Motor neuron (in vitro differentiated cells): Measurements from ENCODE around the gene ASPSCR1. TPM values are rescaled to one million over a fixed set of nuclear protein-coding genes. Genes with fewer than 3 reads are reported as not detected.
A peak's percentile ranks its signal among the peaks of the same experiment; 100 is the strongest.

Source experiments
- ATAC-seq, 8 experiments: fragments of 200-7000 bp; cut with Tn5 transposase; replicated peaks in 6 of 8; 2 replicates each; pipeline ENCODE4 v1.8.0; 2021; ENCODE audit warnings: mild to moderate bottlenecking in 8 of 8, moderate library complexity in 8 of 8
- H3K27ac ChIP-seq, 2 donors: fragments of 250-450 bp; sonication (Bioruptor Pico); 2 replicates each; pipeline ENCODE4 v1.9.0; 2021; ENCODE audit warnings: antibody characterized with exemption in 2 of 2, mild to moderate bottlenecking in 2 of 2, moderate library complexity in 1 of 2
- H3K4me1 ChIP-seq, 2 donors: fragments of 250-450 bp; sonication (Bioruptor Pico); replicated peaks in 1 of 2; 2 replicates each; pipeline ENCODE4 v1.6.1; 2021; ENCODE audit warnings: antibody characterized with exemption in 2 of 2, mild to moderate bottlenecking in 2 of 2, moderate library complexity in 1 of 2
- H3K4me3 ChIP-seq, 5 donors: fragments of 250-450 bp; sonication (Bioruptor Pico); 2 replicates each; pipeline ENCODE4 v1.9.0; 2021; ENCODE audit warnings: antibody characterized with exemption in 5 of 5, mild to moderate bottlenecking in 5 of 5, moderate library complexity in 4 of 5
- WGBS, 10 experiments: fragments of 450-650 bp; shearing (Covaris generic); methylation state at CpG; one replicate each; pipeline ENCODE4 v1.0.0; 2022; 5-methylcytosine and 5-hydroxymethylcytosine counted together
- in situ Hi-C, 9 experiments: fragments of 400-800 bp; cut with MboI; loops; one replicate each; pipeline ENCODE4 v1.15.0; 2021; ENCODE audit warnings: low sequenced_read_pairs in 9 of 9, low pct_unique_long_range_greater_than_20kb in 2 of 9; ENCODE audit not compliant: unreplicated experiment in 9 of 9
- total RNA-seq, 8 experiments: library from RNA; unstranded; fragments of 300-600 nt; gene quantifications; 2 replicates each; pipeline versions ENCODE4 v1.2.3 to v1.2.4, GENCODE V29; 2022

ASPSCR1 gene
- total RNA-seq, 8 experiments from 2014 or later, result 17.3 to 35.1 (median 26.7) TPM

DNA sequence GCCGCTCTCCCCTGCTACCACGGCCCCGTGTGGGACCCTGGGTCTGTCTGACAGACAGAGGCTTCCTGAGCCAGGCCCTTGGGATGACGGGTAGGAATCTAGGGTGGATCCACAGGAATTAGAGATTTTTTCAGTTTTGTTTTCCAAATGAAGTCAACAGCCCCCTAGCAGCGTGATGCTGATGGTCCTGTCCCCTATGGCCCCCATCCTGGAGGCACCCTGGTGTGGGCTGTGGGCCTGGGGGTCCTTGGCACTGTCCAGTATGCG lies 29.7 kb downstream of the ASPSCR1 start:
- Histone ChIP-seq H3K4me3 (no peak overlapping the region), H3K27ac (no peak overlapping the region), H3K4me1 (peaks cover 2 to 25% of the 10 kb centered on the region in 2 donors)
- in situ Hi-C loops, result no loop called here
- 86 to 100% (median 90%) methylated on average over 1 to 2 of the region's 6 CpGs; no CpG with 5 or more reads in 7 of the 10 experiments for WGBS, 10 experiments
- ATAC-seq, result no peak

- no peak for ATAC-seq
- in situ Hi-C loops, result no loop called here
- WGBS, 10 experiments, result 93 to 100% methylated on average over 3 to 4 of the region's 30 CpGs; no CpG with 5 or more reads in 8 of the 10 experiments
- no peak overlapping the region for H3K27ac ChIP-seq
- H3K4me1 ChIP-seq, result peaks cover 7 to 30% of the 10 kb centered on the region in 2 donors
- H3K4me3 ChIP-seq, result no peak overlapping the region
These were observed 30.2 kb downstream of the ASPSCR1 start for GRCh38 chr17:82007495-82008257.

DNA sequence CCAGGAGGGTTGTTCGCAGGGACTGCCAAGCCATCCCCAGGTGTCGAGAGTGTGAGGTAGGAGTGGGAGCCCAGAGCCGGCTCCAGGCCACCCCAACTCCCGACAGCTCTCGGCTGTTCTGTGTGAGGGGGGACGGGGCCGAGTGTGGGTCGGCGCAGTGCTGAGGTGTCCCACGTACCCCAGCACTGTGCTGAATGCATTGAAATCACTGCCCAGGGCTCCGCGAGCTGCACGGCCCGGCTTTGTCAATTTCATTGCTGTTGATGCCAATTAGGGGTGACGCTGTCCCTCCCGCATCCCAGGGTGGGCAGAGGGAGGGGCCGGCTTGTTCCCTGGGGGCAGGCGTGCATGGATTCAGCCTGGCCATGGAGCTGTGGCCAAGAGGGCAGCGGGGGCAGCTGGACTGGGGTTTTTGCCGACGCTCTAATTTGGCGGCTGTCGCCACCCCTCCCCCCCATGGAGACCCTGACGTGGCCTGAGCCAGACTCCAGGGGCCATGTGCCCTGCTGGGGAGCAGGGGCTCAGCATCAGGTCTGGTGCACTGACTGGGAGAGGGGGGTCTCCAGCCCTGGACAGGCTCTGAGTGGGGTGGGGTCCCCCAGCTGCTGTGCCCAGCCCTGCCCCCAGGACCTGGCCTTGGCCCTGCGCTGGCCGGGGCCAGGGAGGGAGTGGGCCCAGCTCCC lies 31.0 kb downstream of the ASPSCR1 start:
- in situ Hi-C loops, result no loop called here
- 80 to 100% (median 90%) methylated on average over 3 to 8 of the region's 26 CpGs; no CpG with 5 or more reads in 7 of the 10 experiments for WGBS, 10 experiments
- Histone ChIP-seq H3K4me1 (peaks cover 13 to 35% of the 10 kb centered on the region in 2 donors), H3K4me3 (no peak overlapping the region), H3K27ac (no peak overlapping the region)
- no peak for ATAC-seq

- peaks cover 13 to 30% of the 10 kb centered on the region in 2 donors for H3K4me1 ChIP-seq
- no peak overlapping the region for H3K27ac ChIP-seq
- H3K4me3 ChIP-seq, result no peak overlapping the region
- ATAC-seq, result no peak
- in situ Hi-C loops, result no loop called here
- 90 to 100% (median 100%) methylated on average over 1 to 4 of the region's 28 CpGs; no CpG with 5 or more reads in 7 of the 10 experiments for WGBS, 10 experiments
These were observed 31.5 kb downstream of the ASPSCR1 start for GRCh38 chr17:82008941-82009405.

DNA sequence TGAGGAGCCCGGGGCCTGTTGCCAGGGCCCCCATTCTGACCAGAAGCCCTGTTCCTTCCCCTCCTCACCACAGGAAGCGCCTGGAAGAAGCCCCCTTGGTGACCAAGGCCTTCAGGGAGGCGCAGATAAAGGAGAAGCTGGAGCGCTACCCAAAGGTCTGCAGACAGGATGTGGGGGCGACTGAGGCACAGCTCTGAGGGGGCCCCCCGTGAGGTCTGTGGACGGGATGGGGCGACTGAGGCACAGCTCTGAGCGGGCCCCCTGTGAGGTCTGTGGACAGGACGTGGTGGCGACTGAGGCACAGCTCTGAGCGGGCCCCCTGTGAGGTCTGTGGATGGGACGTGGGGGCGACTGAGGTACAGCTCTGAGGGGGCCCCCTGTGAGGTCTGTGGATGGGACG lies 32.0 kb downstream of the ASPSCR1 start:
- Histone ChIP-seq H3K4me3 (no peak overlapping the region), H3K27ac (no peak overlapping the region), H3K4me1 (peaks cover 13 to 26% of the 10 kb centered on the region in 2 donors)
- in situ Hi-C loops, result no loop called here
- 96 to 100% methylated on average over 2 to 4 of the region's 15 CpGs; no CpG with 5 or more reads in 8 of the 10 experiments for WGBS, 10 experiments
- no peak for ATAC-seq

GRCh38 chr17:82010575-82011525 lies 33.4 kb downstream of the ASPSCR1 start:
- no peak overlapping the region for H3K4me3 ChIP-seq
- ATAC-seq, result no peak
- peaks cover 13 to 32% of the 10 kb centered on the region in 2 donors for H3K4me1 ChIP-seq
- in situ Hi-C loops, result no loop called here
- H3K27ac ChIP-seq, result no peak overlapping the region
- WGBS, 10 experiments, result 67 to 100% (median 75%) methylated on average over 2 to 5 of the region's 39 CpGs; no CpG with 5 or more reads in 6 of the 10 experiments

DNA sequence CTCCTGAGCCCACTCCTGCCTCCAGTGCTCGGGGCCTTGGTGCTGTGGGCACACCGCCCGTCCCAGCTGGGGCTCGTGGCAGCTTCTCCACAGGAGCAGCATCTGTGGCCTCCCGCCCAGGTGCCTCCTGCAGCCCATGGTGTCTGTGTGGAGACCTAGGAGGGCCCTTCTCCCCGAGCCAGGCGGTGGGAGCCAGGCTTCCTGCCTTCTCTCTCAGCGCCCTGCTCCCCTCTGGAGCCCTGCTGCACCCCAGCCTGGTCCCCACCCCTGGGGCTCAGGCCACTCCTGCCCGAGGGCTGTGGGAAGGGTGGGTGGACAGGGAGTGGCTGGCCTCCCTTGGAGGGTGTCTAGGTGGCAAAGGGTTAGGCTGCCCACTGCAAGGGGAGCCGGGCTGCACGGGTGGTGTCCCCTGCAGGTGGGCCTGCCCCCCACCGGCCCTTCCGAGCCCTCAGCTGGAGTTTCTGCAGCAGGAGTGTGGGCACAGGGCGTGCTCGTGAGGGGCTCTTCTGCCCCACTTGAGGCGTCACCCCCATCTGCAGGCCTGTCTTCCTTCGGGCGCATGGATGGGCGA lies 34.3 kb downstream of the ASPSCR1 start:
- no peak for ATAC-seq
- WGBS, 10 experiments, result 75 to 100% (median 100%) methylated on average over 1 to 5 of the region's 19 CpGs; no CpG with 5 or more reads in 7 of the 10 experiments
- no peak overlapping the region for H3K4me3 ChIP-seq
- peaks cover 13 to 29% of the 10 kb centered on the region in 2 donors for H3K4me1 ChIP-seq
- H3K27ac ChIP-seq, result no peak overlapping the region
- in situ Hi-C loops, result no loop called here

- peaks cover 13 to 25% of the 10 kb centered on the region in 2 donors for H3K4me1 ChIP-seq
- peak in 2 of 8 experiments; percentile 0 to 3 for ATAC-seq
- in situ Hi-C loops, result no loop called here
- no peak overlapping the region for H3K4me3 ChIP-seq
- peak overlapping the region; percentile 7 to 49 for H3K27ac ChIP-seq
- WGBS, 10 experiments, result 26 to 80% methylated on average over 4 to 7 of the region's 20 CpGs; no CpG with 5 or more reads in 8 of the 10 experiments
These were observed 34.8 kb downstream of the ASPSCR1 start for GRCh38 chr17:82012261-82012639.

DNA sequence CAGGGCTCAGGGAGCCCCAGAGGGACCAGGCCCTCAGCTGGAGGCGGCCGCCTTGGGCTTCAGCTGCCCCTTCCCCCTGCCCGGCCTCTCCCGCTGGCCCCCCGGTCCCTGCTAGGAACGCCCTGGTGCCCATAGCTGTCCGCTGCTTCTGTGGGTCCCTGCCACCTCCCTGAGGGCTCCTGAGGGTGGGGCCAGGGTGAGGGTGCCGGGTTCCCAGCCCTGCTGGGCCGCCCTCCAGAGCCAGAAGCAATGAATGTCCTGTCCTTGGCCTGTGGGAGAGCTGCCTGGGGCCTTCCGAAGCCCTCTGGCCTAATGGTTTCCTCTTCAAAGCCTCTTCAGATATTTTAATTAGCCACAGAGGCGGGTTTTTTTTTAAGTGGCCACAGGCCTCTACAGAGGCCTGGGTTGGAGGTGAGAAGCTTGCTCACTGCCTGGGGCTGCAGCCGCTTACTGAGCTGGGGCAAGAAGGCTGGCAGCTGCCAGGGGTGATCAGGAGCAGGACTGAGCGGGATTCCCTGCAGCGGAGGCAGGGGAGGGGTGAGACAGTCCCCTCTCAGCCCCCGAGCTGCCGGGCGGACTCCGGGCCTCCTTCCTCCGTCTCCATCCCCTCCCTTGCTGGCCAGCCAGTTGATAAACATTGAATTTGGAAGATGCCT lies 35.3 kb downstream of the ASPSCR1 start:
- peak; percentile 30 to 60 (median 50) for ATAC-seq
- in situ Hi-C loops, result no loop called here
- no peak overlapping the region for H3K4me3 ChIP-seq
- peak overlapping the region; percentile 7 to 49 for H3K27ac ChIP-seq
- H3K4me1 ChIP-seq, result peaks cover 13 to 25% of the 10 kb centered on the region in 2 donors
- 40 to 90% (median 81%) methylated on average over 1 to 5 of the region's 19 CpGs; no CpG with 5 or more reads in 4 of the 10 experiments for WGBS, 10 experiments

DNA sequence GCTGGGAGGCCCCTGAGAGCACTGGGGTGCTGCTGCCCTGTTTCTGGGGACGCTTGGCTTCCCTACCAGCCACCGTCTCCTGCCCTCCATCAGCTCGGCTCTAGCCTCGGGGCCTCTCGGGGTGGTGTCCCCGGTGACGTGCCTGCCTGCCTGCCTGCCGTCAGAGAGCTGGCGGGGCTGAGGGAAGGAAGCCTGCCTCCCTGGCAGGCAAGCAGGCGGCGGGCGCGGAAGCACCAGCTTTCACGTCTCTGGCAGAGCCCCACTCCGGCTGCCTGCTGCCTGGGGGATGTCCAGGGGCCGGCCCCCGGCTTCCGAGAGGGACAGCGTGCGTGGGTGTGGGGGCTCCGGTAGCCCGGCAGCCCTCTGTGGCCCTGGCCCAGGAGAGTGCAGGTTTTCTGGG lies 35.9 kb downstream of the ASPSCR1 start:
- H3K4me1 ChIP-seq, result peaks cover 13 to 24% of the 10 kb centered on the region in 2 donors
- 62% methylated on average over 6 of the region's 22 CpGs; no CpG with 5 or more reads in 9 of the 10 experiments for WGBS, 10 experiments
- peak in 2 of 8 experiments; percentile 3 to 53 for ATAC-seq
- in situ Hi-C loops, result no loop called here
- no peak overlapping the region for H3K27ac ChIP-seq
- H3K4me3 ChIP-seq, result no peak overlapping the region

- in situ Hi-C loops, result no loop called here
- no peak for ATAC-seq
- Histone ChIP-seq H3K4me1 (peaks cover 13 to 21% of the 10 kb centered on the region in 2 donors), H3K4me3 (no peak overlapping the region), H3K27ac (no peak overlapping the region)
- WGBS, 10 experiments, result 50 to 100% (median 89%) methylated on average over 1 to 6 of the region's 16 CpGs; no CpG with 5 or more reads in 7 of the 10 experiments
These were observed 36.4 kb downstream of the ASPSCR1 start for GRCh38 chr17:82013772-82014321.

- Histone ChIP-seq H3K27ac (no peak overlapping the region), H3K4me1 (peaks cover 13 to 21% of the 10 kb centered on the region in 2 donors), H3K4me3 (no peak overlapping the region)
- in situ Hi-C loops, result no loop called here
- WGBS, 10 experiments, result no CpG with 5 or more reads among the region's 23 CpGs
- ATAC-seq, result peak in 1 of 8 experiments; percentile 18
These were observed 37.0 kb downstream of the ASPSCR1 start for GRCh38 chr17:82014432-82014831.
